GM23338 (cell line): ENCODE measurements around the gene ZNF429. TPM values are rescaled to one million over a fixed set of nuclear protein-coding genes. Genes with fewer than 3 reads are reported as not detected.

Experiments
- ATAC-seq: fragments of 200-7000 bp; cut with Tn5 transposase; 3 replicates; pipeline ENCODE4 v1.9.1; 2020
- DNase-seq: peaks from one replicate; pipeline ENCODE4 v3.0.0-alpha.2; 2015; ENCODE audit warnings: low spot score
- H2AFZ ChIP-seq: fragments of 200-600 bp; sonication (generic); 2 replicates; pipeline ENCODE4 v1.8.0; 2016; ENCODE audit warnings: antibody characterized with exemption, mild to moderate bottlenecking, moderate library complexity
- H3F3A ChIP-seq: fragments of 200-600 bp; sonication (generic); replicated peaks from 2 replicates; pipeline ENCODE4 v1.8.0; 2017; ENCODE audit warnings: antibody characterized with exemption, mixed run types, low read depth
- H3K27ac ChIP-seq: fragments of 200-600 bp; sonication (generic); 2 replicates; pipeline ENCODE4 v1.6.1; 2016; ENCODE audit warnings: low read depth
- H3K27me3 ChIP-seq: fragments of 200-600 bp; sonication (generic); 2 replicates; pipeline ENCODE4 v1.8.0; 2016; ENCODE audit warnings: mild to moderate bottlenecking, mixed run types, moderate library complexity; ENCODE audit not compliant: insufficient read depth
- H3K36me3 ChIP-seq: fragments of 200-600 bp; sonication (generic); 2 replicates; pipeline ENCODE4 v1.8.0; 2016; ENCODE audit warnings: mild to moderate bottlenecking; ENCODE audit not compliant: insufficient read depth
- H3K4me1 ChIP-seq: fragments of 200-600 bp; sonication (generic); 2 replicates; pipeline ENCODE4 v1.8.0; 2016; ENCODE audit warnings: mild to moderate bottlenecking, moderate library complexity; ENCODE audit not compliant: insufficient read depth
- H3K4me2 ChIP-seq: fragments of 200-600 bp; sonication (generic); 2 replicates; pipeline ENCODE4 v1.7.1; 2017; ENCODE audit warnings: mixed run types
- H3K4me3 ChIP-seq: fragments of 200-600 bp; sonication (generic); 2 replicates; pipeline ENCODE4 v1.6.1; 2016; ENCODE audit warnings: mixed run types
- H3K79me2 ChIP-seq: fragments of 200-600 bp; sonication (generic); replicated peaks from 2 replicates; pipeline ENCODE4 v1.8.0; 2017; ENCODE audit warnings: mild to moderate bottlenecking; ENCODE audit not compliant: insufficient read depth
- H3K9me2 ChIP-seq: fragments of 200-600 bp; sonication (generic); 2 replicates; pipeline ENCODE4 v1.8.0; 2017; ENCODE audit not compliant: insufficient read depth
- H4K20me1 ChIP-seq: fragments of 200-600 bp; sonication (generic); replicated peaks from 2 replicates; pipeline ENCODE4 v1.8.0; 2017; ENCODE audit warnings: mild to moderate bottlenecking; ENCODE audit not compliant: insufficient read depth
- H3K27ac Mint-ChIP-seq: 2 replicates; pipeline ENCODE4 v1.8.0; 2020; ENCODE audit warnings: inconsistent platforms, mild to moderate bottlenecking, moderate library complexity, mixed read lengths
- H3K27me3 Mint-ChIP-seq: 3 replicates; pipeline ENCODE4 v1.8.0; 2022; ENCODE audit warnings: low read depth, mild to moderate bottlenecking, moderate library complexity, mixed read lengths, inconsistent platforms; ENCODE audit not compliant: insufficient read depth, poor library complexity
- H3K36me3 Mint-ChIP-seq: 3 replicates; pipeline ENCODE4 v1.8.0; 2021; ENCODE audit warnings: low read depth, mild to moderate bottlenecking, inconsistent platforms, moderate library complexity, mixed read lengths
- H3K4me1 Mint-ChIP-seq: 3 replicates; pipeline ENCODE4 v1.8.0; 2020; ENCODE audit warnings: mild to moderate bottlenecking, inconsistent platforms, mixed read lengths
- H3K4me3 Mint-ChIP-seq: 3 replicates; pipeline ENCODE4 v1.8.0; 2021; ENCODE audit warnings: moderate library complexity, mild to moderate bottlenecking, inconsistent platforms, mixed read lengths
- H3K9me3 Mint-ChIP-seq: 3 replicates; pipeline ENCODE4 v1.8.0; 2020; ENCODE audit warnings: moderate library complexity, mild to moderate bottlenecking, inconsistent platforms, mixed read lengths
- CREB1 ChIP-seq: fragments of 250-450 bp; sonication (Bioruptor Pico); IDR thresholded peaks from 2 replicates; pipeline ENCODE4 v1.5.0; 2020; ENCODE audit warnings: low read depth, mild to moderate bottlenecking, moderate library complexity
- EZH2 ChIP-seq: fragments of 200-600 bp; sonication (generic); IDR thresholded peaks from one replicate; pipeline ENCODE4 v1.8.0; 2017; ENCODE audit warnings: antibody characterized with exemption, mild to moderate bottlenecking, low read depth; ENCODE audit not compliant: unreplicated experiment
- EZH2phosphoT487 ChIP-seq: fragments of 200-600 bp; sonication (generic); IDR thresholded peaks from one replicate; pipeline ENCODE4 v1.8.1; 2018; ENCODE audit warnings: antibody characterized with exemption; ENCODE audit not compliant: unreplicated experiment
- JUNB ChIP-seq: IDR thresholded peaks from one replicate; pipeline ENCODE4 v1.6.1; 2016; ENCODE audit warnings: antibody characterized with exemption; ENCODE audit not compliant: unreplicated experiment
- NANOG ChIP-seq: IDR thresholded peaks from 2 replicates; pipeline ENCODE4 v1.6.1; 2016; ENCODE audit warnings: antibody characterized with exemption, borderline replicate concordance
- POLR2AphosphoS5 ChIP-seq: IDR thresholded peaks from 2 replicates; pipeline ENCODE4 v1.6.1; 2016; ENCODE audit warnings: antibody characterized with exemption, low read depth
- STAT1 ChIP-seq: IDR thresholded peaks from one replicate; pipeline ENCODE4 v1.6.1; 2016; ENCODE audit warnings: antibody characterized with exemption; ENCODE audit not compliant: unreplicated experiment
- ZNF114 ChIP-seq: fragments of 250-450 bp; sonication (Bioruptor Pico); IDR thresholded peaks from 2 replicates; pipeline ENCODE4 v1.5.0; 2020; ENCODE audit warnings: mild to moderate bottlenecking, moderate library complexity
- ZNF331 ChIP-seq: fragments of 250-450 bp; sonication (Bioruptor Pico); IDR thresholded peaks from 2 replicates; pipeline ENCODE4 v1.5.0; 2020; ENCODE audit warnings: low read depth, mild to moderate bottlenecking, moderate library complexity
- polyA plus RNA-seq: library from polyadenylated mRNA; unstranded; fragments of >200 nt; fragmentation: Nextera tagmentation; extraction: Ambion mirVana; gene quantifications from 2 replicates; pipeline ENCODE4 v1.2.1, GENCODE V29; 2016
- total RNA-seq: library from RNA; depleted of rRNA; stranded (reverse); fragments of >200 nt; shearing (Covaris generic); gene quantifications from 2 replicates; pipeline ENCODE4 v1.2.3, GENCODE V29; 2014
- TF ChIP-seq, protein P1 (sequence below): IDR thresholded peaks from one replicate; pipeline ENCODE4 v1.6.1; 2018; ENCODE audit warnings: antibody characterized with exemption; ENCODE audit not compliant: unreplicated experiment
- TF ChIP-seq, protein P2 (sequence below): IDR thresholded peaks from 2 replicates; pipeline ENCODE4 v1.6.1; 2016; ENCODE audit warnings: antibody characterized with exemption
- TF ChIP-seq, protein P3 (sequence below): fragments of 250-450 bp; sonication (Bioruptor Pico); IDR thresholded peaks from 2 replicates; pipeline ENCODE4 v1.5.0; 2020; ENCODE audit warnings: mild to moderate bottlenecking, moderate library complexity
- TF ChIP-seq, protein P4 (sequence below), 2 experiments: fragments of 200-600 bp in 1 of 2; sonication (generic) in 1 of 2; conservative IDR thresholded peaks; 2 replicates each; pipeline versions ENCODE4 v1.5.1 to v1.6.1; 2016 to 2017; ENCODE audit warnings: antibody characterized with exemption in 2 of 2, low read depth in 2 of 2, mild to moderate bottlenecking in 2 of 2, moderate library complexity in 1 of 2

ZNF429 gene
- total and polyA plus RNA-seq, 2 experiments from 2014 or later, result 13.4 to 18.9 TPM

DNA sequence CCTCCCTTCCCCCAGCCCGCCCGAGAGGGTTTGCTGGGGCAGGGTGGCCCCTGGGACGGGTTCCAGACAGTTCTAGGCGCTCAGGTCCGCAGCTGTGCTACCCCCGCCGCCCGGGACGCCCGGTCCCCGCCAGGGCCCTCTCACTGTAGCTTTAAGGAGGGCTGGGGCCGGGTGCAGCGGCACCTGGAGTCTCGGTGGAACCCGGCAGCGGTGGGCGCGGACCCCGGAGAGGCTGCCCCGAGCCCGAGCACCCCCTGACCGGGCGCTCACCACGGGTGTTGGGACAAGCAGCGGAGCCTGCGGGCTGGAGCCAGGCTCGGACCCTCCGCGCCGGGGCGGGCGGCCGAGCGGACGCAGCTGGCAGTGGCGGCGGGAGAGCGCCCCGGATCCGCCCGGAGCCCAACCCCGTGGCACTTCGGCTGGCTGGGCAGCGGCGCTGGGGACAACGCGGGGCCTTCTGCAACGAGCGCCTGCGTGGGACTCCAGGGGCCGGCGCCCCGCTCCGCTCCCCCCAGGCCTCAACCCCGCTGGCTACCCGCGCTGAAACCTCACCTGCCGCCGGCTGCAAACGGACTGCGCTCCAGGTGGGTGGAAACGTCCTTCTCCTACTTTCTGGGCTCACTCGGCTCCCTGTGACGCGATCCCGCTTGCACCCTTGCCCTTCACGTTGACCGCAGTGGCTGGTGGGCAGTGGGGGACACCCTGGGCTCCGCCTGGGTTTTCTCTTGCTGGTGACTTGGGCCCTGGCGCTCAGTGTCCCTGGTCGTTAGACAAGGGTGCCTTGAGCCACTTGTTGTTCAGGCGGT is 81.1 kb downstream of the ZNF429 start:
- Histone ChIP-seq H3K36me3 (no peaks in the 10 kb centered on the region), H2AFZ (peak overlapping the region; percentile 99), H3K4me1 (no peaks in the 10 kb centered on the region), H3K79me2 (no peaks in the 10 kb centered on the region), H3K4me2 (peak overlapping the region; percentile 94), H4K20me1 (no peaks in the 10 kb centered on the region), H3K9me2 (no peaks in the 10 kb centered on the region), H3K27me3 (peaks cover 38% of the 10 kb centered on the region), H3K27ac (no peak overlapping the region), H3K4me3 (peak overlapping the region; percentile 69), H3F3A (no peaks in the 10 kb centered on the region)
- Mint-ChIP-seq H3K27me3 (peaks cover 25% of the 10 kb centered on the region), H3K9me3 (peaks cover 8% of the 10 kb centered on the region; the same call in 2 of the 3 replicates), H3K27ac (no peak overlapping the region), H3K36me3 (no peaks in the 10 kb centered on the region; the same call in 2 of the 3 replicates), H3K4me1 (peaks cover 12% of the 10 kb centered on the region; the same call in 2 of the 3 replicates), H3K4me3 (peak overlapping the region; percentile 78)
- TF ChIP-seq, protein P1, sequence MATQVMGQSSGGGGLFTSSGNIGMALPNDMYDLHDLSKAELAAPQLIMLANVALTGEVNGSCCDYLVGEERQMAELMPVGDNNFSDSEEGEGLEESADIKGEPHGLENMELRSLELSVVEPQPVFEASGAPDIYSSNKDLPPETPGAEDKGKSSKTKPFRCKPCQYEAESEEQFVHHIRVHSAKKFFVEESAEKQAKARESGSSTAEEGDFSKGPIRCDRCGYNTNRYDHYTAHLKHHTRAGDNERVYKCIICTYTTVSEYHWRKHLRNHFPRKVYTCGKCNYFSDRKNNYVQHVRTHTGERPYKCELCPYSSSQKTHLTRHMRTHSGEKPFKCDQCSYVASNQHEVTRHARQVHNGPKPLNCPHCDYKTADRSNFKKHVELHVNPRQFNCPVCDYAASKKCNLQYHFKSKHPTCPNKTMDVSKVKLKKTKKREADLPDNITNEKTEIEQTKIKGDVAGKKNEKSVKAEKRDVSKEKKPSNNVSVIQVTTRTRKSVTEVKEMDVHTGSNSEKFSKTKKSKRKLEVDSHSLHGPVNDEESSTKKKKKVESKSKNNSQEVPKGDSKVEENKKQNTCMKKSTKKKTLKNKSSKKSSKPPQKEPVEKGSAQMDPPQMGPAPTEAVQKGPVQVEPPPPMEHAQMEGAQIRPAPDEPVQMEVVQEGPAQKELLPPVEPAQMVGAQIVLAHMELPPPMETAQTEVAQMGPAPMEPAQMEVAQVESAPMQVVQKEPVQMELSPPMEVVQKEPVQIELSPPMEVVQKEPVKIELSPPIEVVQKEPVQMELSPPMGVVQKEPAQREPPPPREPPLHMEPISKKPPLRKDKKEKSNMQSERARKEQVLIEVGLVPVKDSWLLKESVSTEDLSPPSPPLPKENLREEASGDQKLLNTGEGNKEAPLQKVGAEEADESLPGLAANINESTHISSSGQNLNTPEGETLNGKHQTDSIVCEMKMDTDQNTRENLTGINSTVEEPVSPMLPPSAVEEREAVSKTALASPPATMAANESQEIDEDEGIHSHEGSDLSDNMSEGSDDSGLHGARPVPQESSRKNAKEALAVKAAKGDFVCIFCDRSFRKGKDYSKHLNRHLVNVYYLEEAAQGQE, result no peak
- TF ChIP-seq JUNB (no peak), POLR2AphosphoS5 (no peak), STAT1 (no peak), ZNF114 (CRISPR knock-in tag) (no peak), ZNF331 (CRISPR knock-in tag) (no peak), EZH2phosphoT487 (no peak), NANOG (no peak), CREB1 (CRISPR knock-in tag) (no peak), EZH2 (no peak)
- TF ChIP-seq, protein P2, sequence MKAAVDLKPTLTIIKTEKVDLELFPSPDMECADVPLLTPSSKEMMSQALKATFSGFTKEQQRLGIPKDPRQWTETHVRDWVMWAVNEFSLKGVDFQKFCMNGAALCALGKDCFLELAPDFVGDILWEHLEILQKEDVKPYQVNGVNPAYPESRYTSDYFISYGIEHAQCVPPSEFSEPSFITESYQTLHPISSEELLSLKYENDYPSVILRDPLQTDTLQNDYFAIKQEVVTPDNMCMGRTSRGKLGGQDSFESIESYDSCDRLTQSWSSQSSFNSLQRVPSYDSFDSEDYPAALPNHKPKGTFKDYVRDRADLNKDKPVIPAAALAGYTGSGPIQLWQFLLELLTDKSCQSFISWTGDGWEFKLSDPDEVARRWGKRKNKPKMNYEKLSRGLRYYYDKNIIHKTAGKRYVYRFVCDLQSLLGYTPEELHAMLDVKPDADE, result no peak
- TF ChIP-seq, protein P3, sequence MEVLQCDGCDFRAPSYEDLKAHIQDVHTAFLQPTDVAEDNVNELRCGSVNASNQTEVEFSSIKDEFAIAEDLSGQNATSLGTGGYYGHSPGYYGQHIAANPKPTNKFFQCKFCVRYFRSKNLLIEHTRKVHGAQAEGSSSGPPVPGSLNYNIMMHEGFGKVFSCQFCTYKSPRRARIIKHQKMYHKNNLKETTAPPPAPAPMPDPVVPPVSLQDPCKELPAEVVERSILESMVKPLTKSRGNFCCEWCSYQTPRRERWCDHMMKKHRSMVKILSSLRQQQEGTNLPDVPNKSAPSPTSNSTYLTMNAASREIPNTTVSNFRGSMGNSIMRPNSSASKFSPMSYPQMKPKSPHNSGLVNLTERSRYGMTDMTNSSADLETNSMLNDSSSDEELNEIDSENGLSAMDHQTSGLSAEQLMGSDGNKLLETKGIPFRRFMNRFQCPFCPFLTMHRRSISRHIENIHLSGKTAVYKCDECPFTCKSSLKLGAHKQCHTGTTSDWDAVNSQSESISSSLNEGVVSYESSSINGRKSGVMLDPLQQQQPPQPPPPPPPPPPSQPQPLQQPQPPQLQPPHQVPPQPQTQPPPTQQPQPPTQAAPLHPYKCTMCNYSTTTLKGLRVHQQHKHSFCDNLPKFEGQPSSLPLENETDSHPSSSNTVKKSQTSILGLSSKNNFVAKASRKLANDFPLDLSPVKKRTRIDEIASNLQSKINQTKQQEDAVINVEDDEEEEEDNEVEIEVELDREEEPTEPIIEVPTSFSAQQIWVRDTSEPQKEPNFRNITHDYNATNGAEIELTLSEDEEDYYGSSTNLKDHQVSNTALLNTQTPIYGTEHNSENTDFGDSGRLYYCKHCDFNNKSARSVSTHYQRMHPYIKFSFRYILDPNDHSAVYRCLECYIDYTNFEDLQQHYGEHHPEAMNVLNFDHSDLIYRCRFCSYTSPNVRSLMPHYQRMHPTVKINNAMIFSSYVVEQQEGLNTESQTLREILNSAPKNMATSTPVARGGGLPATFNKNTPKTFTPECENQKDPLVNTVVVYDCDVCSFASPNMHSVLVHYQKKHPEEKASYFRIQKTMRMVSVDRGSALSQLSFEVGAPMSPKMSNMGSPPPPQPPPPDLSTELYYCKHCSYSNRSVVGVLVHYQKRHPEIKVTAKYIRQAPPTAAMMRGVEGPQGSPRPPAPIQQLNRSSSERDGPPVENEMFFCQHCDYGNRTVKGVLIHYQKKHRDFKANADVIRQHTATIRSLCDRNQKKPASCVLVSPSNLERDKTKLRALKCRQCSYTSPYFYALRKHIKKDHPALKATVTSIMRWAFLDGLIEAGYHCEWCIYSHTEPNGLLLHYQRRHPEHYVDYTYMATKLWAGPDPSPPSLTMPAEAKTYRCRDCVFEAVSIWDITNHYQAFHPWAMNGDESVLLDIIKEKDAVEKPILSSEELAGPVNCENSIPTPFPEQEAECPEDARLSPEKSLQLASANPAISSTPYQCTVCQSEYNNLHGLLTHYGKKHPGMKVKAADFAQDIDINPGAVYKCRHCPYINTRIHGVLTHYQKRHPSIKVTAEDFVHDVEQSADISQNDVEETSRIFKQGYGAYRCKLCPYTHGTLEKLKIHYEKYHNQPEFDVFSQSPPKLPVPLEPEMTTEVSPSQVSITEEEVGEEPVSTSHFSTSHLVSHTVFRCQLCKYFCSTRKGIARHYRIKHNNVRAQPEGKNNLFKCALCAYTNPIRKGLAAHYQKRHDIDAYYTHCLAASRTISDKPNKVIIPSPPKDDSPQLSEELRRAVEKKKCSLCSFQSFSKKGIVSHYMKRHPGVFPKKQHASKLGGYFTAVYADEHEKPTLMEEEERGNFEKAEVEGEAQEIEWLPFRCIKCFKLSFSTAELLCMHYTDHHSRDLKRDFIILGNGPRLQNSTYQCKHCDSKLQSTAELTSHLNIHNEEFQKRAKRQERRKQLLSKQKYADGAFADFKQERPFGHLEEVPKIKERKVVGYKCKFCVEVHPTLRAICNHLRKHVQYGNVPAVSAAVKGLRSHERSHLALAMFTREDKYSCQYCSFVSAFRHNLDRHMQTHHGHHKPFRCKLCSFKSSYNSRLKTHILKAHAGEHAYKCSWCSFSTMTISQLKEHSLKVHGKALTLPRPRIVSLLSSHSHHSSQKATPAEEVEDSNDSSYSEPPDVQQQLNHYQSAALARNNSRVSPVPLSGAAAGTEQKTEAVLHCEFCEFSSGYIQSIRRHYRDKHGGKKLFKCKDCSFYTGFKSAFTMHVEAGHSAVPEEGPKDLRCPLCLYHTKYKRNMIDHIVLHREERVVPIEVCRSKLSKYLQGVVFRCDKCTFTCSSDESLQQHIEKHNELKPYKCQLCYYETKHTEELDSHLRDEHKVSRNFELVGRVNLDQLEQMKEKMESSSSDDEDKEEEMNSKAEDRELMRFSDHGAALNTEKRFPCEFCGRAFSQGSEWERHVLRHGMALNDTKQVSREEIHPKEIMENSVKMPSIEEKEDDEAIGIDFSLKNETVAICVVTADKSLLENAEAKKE (CRISPR knock-in tag), result no peak
- TF ChIP-seq, protein P4, sequence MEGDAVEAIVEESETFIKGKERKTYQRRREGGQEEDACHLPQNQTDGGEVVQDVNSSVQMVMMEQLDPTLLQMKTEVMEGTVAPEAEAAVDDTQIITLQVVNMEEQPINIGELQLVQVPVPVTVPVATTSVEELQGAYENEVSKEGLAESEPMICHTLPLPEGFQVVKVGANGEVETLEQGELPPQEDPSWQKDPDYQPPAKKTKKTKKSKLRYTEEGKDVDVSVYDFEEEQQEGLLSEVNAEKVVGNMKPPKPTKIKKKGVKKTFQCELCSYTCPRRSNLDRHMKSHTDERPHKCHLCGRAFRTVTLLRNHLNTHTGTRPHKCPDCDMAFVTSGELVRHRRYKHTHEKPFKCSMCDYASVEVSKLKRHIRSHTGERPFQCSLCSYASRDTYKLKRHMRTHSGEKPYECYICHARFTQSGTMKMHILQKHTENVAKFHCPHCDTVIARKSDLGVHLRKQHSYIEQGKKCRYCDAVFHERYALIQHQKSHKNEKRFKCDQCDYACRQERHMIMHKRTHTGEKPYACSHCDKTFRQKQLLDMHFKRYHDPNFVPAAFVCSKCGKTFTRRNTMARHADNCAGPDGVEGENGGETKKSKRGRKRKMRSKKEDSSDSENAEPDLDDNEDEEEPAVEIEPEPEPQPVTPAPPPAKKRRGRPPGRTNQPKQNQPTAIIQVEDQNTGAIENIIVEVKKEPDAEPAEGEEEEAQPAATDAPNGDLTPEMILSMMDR (conservative IDR thresholded peaks at IDR 0.05; ENCODE audit: low read depth in 2 of 2), result no peak
- ATAC-seq (peak; percentile 79), DNase-seq (peak; percentile 62)
